ENCODE measurements around the gene MTF2.

MTF2 gene

GRCh38 chr1:93083979-93084378 is 4.9 kb downstream of the MTF2 start:
- no peak for DNase-seq (ENCODE audit: low spot score)

GRCh38 chr1:93087532-93087931 is 8.4 kb downstream of the MTF2 start:
- no peak for DNase-seq (ENCODE audit: low spot score)

GRCh38 chr1:93093332-93094006 is 14.4 kb downstream of the MTF2 start:
- no peak for DNase-seq (ENCODE audit: low spot score)

GRCh38 chr1:93095804-93096585 is 16.9 kb downstream of the MTF2 start:
- no peak for DNase-seq (ENCODE audit: low spot score)

GRCh38 chr1:93102142-93102541 is 23.1 kb downstream of the MTF2 start:
- no peak for DNase-seq (ENCODE audit: low spot score)

- no peak for DNase-seq (ENCODE audit: low spot score)
Measured at GRCh38 chr1:93106226-93106625, 27.1 kb downstream of the MTF2 start.

GRCh38 chr1:93107395-93107794 is 28.3 kb downstream of the MTF2 start:
- DNase-seq (ENCODE audit: low spot score) = no peak

- no peak for DNase-seq (ENCODE audit: low spot score)
Measured at GRCh38 chr1:93108335-93108734, 29.3 kb downstream of the MTF2 start.

- no peak for DNase-seq (ENCODE audit: low spot score)
Measured at GRCh38 chr1:93109578-93109977, 30.5 kb downstream of the MTF2 start.

- DNase-seq (ENCODE audit: low spot score) = no peak
Measured at GRCh38 chr1:93111065-93111464, 32.0 kb downstream of the MTF2 start.

GRCh38 chr1:93111561-93111960 is 32.5 kb downstream of the MTF2 start:
- no peak for DNase-seq (ENCODE audit: low spot score)

GRCh38 chr1:93113127-93113526 is 34.0 kb downstream of the MTF2 start:
- DNase-seq (ENCODE audit: low spot score) = no peak

- no peak for DNase-seq (ENCODE audit: low spot score)
Measured at GRCh38 chr1:93114391-93114790, 35.3 kb downstream of the MTF2 start.

GRCh38 chr1:93120614-93121013 is 41.5 kb downstream of the MTF2 start:
- DNase-seq (ENCODE audit: low spot score) = no peak

GRCh38 chr1:93123201-93123783 is 44.2 kb downstream of the MTF2 start:
- DNase-seq (ENCODE audit: low spot score) = no peak

- no peak for DNase-seq (ENCODE audit: low spot score)
Measured at GRCh38 chr1:93124556-93125355, 45.7 kb downstream of the MTF2 start.

- DNase-seq (ENCODE audit: low spot score) = no peak
Measured at GRCh38 chr1:93129507-93130099, 50.5 kb downstream of the MTF2 start.

GRCh38 chr1:93132638-93133037 is 53.6 kb downstream of the MTF2 start:
- no peak for DNase-seq (ENCODE audit: low spot score)

- DNase-seq (ENCODE audit: low spot score) = no peak
Measured at GRCh38 chr1:93136445-93136844, 57.4 kb downstream of the MTF2 start.

GRCh38 chr1:93137604-93138292 is 58.7 kb downstream of the MTF2 start:
- no peak for DNase-seq (ENCODE audit: low spot score)

GRCh38 chr1:93140106-93140505 is 61.0 kb downstream of the MTF2 start:
- no peak for DNase-seq (ENCODE audit: low spot score)
